CD4-positive, alpha-beta T cell treated with Interleukin-12 subunit alpha and Interleukin-12 subunit beta, for 1 hour (primary cell): ENCODE results near the gene ZNF860.

ENCODE experiments used
- DNase-seq: peaks from one replicate; pipeline ENCODE4 v3.0.0-alpha.2; 2020

The ZNF860 gene

DNA sequence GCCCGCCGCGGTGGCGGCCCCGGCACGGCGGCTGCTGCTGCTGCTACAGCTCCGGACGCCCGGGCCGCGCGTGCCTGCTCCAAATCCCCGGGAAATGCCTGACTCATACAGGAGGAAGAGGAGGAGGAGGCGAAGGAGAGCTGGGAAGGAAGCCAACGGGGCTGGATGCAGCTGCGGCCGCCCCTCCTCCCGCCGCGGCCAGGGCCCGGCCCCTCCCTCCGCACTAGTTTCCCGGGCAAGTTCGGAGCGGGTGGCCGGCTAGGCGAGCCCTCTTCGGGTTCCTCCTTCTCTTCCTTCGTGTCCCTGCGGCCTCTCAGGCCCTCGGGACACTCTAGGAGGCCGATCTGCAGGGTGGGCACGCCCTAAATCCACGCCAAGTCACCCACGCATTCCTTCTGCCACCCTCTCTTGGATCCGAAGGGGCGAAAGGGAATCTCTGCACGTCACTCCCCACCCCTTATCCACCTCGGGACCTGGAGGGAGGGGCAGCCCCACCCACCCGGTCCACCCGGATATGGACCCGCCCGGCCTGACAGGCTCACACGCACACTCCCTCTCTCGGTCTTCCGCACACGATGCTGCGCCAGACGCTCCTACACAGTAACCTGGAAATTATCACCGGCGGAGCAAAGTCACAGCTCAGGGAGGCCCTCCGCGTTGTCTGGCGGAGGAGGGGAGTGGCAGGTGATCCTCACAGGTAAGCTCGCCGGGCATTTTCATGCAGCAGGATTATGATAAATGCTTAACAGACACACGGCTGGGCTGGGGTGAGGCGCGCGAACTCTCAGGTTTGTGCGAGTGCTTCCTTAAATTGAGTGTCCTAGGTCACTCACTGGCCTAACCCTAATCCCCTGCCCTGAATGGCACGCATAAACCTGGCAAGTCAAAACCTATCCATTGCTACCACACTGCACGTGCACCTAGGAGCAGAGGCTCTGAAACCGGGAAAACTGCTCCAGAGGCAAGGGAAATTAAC lies at the start of gene ZNF860, which contains the start of gene OSBPL10:
TSS of gene ZNF860 (plus strand) at position 545 of the 976 bp plus-strand sequence. CDS start 7,330 bp downstream, outside the sequence.
TSS of gene OSBPL10 (minus strand) at position 57 of the 976 bp plus-strand sequence. CDS start 83 bp downstream, outside the sequence.
- no peak for DNase-seq

DNA sequence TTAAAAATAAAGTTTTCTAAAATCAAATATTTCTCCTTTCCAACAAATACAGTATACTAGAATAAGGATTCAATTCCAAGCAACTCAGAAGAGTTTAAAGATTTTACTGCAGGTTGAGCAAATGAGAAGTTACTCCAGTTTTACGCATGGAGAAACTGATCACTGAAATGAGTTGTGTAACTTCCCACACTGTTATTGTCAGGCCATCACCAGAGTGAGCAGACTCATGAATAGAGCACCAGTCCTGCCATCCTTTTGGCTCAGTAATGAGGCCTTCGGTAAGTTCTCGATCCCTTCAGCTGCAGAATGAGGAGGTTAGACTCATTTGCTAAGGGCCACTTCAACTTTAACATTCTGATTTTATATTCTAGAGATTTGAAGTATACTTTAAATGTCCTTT lies 48.6 kb upstream of the ZNF860 start:
- no peak for DNase-seq

DNA sequence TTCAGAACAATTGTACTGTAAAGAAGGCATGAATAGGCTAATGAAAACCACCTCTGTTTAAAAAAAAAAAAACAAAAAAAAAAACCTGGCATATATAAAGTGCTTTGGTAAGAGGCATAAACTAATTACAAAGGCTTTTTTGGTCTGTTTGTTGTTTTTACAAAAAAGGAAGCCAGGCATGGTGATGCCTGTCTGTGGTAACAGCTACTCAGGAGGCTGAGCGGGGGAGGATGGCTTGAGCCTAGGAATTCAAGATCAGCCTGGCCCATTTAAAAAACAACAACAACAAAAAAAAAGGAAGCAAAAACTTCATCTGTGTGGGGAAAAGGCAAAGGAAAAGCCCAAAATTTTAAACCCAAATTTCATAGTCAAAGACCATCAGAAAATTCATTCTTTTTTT lies 47.5 kb upstream of the ZNF860 start:
- DNase-seq = no peak

DNA sequence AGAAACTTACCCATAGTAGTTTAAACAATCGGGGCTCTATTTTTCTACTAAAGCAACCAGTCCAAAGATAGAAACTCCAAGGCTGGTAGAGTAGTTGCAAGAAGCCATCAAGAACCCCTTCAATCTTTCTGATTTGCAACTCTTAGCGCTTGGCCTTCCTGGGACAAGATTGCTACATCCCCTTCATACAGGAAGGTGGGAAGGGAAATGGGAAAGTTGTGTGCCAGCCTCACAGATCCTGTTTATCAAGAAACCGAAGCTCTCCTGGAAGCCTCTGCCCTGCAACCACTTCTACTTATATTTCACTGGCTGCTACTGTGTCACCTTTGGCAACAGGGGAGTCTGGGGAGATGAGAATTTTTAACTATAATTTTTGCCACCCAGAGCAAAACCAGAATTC lies 46.7 kb upstream of the ZNF860 start:
- DNase-seq = no peak

DNA sequence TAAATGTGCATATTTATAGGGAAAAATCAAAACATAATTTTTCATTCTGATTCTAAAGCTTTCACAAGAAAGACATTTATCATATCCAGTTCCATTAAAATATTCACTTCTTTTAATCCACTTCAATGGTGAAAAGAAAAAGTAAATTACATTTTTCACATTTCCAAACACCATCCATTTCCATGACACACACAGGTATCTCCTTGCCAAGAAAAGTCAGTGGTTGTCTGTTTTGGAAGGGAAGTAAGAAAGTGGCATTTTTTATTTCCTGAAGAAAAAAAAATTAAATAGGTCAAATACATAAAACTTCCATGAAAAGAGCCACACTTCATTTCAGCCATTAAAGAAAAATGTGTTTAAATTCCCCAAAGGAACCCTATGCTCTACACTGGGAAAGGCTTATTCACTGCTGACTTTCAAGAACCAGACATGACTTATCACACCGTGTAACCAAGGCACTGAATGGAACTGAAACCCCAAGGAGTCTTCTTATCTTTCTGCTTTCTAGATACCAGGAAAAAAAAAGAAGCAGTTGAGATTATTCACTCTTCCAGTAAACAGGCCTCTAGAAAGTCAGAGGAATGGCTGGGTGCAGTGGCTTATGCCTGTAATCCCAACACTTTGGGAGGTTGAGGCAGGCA lies 45.0 kb upstream of the ZNF860 start:
- no peak for DNase-seq

DNA sequence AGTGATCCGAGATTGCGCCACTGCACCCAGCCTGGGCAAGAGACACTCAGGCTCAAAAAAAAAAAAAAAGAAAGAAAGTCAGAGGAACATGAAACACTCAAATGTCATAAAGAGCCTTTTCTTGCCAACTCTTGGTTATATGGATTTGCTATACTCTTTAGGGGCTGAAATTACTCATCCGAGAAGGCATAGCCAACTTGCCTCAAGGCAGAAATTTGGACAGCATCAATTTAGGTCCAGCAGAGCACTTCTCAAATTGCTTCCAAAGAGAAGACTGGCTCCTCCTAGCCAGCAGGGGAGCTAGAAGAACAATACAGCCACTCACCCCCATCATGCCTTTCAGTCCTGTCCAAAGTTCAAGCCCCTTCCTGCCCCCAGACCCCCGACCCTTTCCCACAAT lies 44.3 kb upstream of the ZNF860 start:
- DNase-seq = no peak

DNA sequence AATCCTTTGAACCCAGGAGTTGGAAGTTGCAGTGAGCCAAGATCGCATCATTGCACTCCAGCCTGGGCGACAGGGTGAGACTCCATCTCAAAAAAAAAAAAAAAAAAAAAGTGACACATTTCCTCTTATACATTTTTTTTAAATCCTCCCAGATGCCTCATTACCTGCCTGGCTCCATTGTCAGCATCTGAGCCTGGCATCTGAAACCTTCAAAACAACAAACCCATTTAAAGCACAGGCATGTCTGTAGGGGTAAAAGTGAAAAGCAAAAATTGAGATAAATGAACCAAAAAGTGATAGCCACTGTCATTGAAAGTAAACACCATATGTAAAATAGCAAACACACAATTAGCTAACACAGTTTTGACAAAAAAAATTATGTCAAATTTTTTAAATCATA lies 39.1 kb upstream of the ZNF860 start:
- DNase-seq = no peak

DNA sequence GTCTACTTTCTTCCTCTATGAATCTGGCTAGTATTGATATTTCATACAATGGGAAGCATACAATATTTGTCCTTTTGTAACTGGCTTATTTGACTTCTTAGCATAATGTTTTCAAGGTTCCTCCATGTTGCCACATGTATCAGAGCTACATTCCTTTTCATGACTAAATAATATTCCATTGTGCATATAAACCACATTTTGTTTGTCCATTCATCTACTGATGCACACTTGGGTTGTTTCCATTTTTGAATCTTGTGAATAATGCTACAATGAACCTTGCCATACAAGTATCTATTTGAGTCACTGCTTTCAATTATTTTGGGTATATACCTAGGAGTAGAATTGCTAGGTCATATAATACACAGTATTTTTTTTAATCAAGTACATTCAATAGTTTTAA lies 38.5 kb upstream of the ZNF860 start:
- no peak for DNase-seq

DNA sequence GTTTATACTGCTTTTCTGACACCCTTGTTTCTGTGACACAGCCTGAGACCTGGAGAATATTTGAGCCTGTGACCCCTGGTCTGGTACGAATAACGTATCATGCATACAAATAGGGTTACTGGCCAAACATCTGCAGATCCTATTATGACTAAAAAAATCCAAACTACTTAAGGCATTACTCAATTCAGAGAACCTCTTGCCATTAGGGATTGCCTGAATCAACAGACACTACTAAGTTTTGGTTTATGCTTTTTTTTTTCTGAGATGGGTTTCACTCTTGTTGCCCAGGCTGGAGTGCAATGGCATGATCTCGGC lies 35.9 kb upstream of the ZNF860 start:
- no peak for DNase-seq

DNA sequence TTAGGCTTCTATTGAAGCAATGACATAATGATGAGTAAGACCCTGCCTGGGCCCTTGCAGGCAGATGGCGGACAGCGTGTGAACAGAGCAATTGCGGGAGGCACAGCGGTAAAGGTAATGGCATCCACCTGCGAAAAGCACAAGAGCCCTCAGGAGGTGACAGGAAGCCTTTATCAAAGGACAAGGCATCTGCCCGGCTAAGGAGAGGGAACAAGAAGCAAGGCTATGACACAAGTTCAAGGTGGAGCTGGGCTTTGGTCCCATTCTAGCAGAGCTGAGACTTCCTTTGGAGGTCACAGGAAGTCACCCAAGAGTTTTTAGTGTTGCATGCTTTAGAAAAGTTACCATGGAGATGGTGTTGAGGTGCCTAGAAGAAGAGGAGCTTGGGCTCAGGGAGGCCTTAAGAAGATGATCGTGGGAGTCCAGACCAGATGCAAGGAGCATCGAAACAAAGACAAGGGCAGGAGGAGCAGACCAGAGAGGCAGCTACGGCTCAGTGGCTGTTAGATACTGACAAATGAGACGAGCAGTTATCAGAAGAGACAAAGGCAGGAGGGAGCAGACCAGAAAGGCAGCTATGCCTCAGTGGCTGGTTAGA lies 35.0 kb upstream of the ZNF860 start:
- no peak for DNase-seq

DNA sequence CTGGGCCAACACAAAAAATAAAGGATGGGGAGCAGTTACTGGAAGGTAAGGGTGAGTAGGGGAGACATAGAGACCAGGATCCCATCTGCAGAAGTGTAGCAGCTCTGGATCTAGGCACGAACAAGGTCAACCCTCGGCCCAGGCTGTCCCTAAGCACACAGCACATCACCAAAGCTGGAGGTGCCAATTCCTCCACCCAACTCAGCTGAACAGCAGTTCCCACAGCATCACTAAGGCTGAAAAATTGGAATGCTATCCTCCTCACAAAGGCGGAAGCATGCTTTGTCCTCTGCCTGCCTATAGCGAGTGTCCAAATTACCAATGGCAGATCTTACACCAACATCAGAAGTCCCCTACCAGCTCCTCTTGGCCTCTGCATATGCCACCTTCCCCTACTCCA lies 34.4 kb upstream of the ZNF860 start:
- no peak for DNase-seq

DNA sequence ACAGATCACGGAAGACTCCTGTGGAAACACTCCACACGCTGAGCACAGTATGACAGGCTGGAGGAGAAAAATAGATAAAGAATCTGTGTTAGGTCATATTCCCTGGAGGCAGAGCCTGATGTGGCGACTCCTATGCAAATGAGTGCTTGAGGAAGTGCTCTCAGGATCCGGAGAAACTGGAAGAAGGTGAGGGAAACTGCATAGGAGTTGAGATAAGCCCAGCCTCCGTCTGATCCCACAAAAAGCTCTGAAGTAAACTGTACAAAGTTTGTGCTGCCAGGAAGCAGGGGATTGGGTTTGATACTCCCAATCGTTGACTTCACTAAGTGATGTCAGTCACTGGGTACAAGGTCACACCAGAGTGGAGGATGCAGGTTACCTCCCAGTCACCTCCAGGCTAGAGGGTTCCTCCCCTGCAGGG lies 33.9 kb upstream of the ZNF860 start:
- no peak for DNase-seq

DNA sequence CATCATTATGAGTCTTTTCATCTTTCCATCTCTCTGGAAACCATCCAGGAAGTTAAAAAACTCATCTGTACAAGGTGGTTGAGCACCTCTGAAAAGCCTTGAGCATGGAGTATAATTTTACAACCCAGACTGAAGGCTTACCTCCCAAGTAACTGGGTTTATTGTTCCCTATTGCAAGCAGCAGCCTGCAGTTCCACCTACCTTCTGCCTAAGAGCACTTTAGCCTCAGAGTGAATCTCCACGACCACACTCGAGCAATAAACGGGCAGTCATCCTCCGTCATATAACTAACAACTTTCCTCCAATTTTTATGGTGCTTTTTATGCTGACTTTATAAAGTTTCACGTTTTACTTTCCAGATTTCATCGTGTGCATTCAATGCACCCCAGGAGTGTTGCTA lies 33.3 kb upstream of the ZNF860 start:
- DNase-seq = no peak

DNA sequence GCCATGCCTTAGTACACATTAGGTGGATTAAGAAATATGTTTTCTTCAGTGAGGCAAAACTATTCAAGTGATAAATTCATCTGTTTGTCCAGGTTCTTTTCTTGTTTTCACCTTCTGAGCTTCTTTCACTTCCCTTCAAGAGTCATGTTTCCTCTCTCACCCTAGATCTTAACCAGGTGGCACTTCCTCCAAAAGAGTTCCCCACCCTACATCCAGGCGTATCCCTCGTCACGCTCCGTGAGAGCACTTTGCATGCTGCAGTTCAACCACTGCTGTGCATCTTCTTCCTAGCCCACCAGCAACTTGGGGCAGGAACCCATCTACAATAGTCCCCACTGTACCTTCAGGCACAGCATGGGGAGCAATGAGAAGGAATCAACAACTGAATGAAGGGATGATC lies 29.3 kb upstream of the ZNF860 start:
- DNase-seq = no peak

DNA sequence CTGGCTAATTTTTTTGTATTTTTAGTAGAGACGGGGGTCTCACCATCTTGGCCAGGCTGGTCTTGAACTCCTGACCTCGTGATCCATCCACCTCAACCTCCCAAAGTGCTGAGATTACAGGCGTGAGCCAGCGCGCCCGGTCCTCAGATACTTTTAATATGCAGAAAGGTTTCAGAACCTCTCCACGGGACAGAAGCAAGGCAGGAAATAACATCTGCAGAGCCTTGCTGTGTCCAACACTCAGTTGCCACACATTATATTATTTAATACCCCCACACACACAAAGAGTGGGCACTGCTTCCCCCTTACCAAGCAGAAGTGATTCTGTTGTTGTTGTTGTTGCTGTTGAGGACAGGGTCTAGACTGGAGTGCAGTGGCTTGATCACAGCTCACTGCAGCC lies 28.5 kb upstream of the ZNF860 start:
- no peak for DNase-seq

DNA sequence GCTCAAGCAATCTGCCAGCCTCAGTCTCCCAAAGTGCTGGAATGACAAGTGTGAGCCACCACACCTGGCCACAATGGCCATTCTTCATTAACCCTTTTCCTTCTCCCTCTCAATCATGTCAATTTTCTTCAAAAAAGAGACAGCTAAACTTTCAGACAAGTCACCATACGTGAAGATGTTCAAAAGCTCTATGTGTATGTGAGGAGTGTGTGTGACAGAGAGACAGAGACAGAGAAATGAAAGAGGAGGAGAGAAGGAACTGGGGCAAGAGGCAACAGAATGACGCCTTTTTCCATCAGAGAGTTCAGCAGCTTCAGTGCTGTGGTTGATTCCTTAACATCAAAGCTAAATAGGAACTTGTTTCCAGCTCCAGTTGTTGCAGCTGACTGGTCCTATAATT lies 27.9 kb upstream of the ZNF860 start:
- DNase-seq = no peak

DNA sequence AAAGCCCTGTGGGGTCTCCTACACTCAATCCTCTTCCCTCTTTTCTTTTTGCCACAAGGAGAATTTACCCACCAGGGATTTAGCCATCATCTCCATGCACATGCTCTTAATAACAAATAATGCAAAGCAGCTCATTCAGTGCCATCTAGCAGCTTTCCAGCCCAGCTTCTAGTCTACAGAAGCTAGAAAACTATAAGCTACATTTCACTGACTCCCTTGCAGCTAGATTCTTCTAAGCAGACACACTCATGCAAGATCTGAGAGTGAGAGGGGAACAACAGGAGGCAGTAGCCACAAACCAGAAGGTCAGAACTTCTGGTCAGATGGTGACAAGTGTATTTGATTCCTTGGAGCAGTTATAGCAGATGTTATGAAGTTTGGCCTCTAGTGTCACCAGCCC lies 26.0 kb upstream of the ZNF860 start:
- DNase-seq = no peak

DNA sequence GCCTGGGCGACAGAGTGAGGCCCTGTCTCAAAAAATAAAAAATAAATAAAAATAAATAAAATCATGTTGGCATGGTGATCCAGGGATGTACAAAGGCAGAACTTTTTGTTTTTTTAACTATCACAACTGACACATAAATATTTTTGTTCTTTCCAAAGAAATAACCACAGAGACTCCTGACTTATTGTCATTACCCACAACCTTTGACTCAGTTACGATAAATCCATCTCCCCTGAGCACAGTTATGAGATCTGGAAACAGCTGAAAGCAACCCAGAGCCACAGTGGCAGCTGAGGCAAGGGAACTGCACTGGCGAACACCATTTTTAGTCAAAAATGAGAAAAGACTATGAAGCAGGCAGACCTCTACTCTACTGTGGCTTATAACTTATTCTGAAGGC lies 24.4 kb upstream of the ZNF860 start:
- DNase-seq = no peak

DNA sequence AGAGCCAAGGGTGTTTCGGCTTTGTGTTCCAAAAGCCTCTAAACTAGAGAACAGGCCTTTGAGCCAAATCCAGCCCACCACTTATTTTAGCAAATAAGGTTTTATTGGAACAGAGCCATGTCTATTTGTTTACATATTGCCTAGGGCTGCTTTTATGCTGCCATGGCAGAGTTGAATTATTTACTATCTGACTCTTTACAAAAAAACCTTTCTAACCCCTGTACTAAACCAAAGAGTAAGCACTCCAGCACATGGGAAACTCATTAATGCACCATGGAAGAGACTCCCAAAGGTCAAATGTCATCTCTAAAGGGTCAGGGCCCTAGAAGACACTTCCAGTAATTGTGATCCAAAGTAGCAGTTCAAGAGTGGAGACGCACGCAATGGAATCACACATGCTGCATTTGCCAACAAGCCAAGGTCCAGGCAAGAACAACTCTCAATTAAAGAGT lies 22.8 kb upstream of the ZNF860 start:
- no peak for DNase-seq

DNA sequence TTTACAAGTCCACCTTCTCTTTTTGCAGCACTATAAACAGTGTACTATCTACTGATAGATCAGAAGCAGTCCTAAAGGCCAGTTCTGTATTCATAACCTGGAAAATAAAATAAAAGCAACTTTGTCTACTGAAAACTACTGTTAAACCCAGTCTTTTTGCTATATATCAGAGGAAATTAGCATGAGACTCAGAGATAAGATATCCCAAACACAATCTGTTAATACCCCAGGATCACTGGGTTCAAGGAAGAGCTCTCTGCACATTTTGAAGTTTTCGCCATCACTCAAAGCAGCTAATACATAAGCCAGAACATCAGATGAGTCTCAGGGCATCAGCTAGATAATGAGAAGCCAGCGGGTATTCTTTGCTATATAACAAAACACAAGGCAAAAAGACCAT lies 22.3 kb upstream of the ZNF860 start:
- DNase-seq = no peak

DNA sequence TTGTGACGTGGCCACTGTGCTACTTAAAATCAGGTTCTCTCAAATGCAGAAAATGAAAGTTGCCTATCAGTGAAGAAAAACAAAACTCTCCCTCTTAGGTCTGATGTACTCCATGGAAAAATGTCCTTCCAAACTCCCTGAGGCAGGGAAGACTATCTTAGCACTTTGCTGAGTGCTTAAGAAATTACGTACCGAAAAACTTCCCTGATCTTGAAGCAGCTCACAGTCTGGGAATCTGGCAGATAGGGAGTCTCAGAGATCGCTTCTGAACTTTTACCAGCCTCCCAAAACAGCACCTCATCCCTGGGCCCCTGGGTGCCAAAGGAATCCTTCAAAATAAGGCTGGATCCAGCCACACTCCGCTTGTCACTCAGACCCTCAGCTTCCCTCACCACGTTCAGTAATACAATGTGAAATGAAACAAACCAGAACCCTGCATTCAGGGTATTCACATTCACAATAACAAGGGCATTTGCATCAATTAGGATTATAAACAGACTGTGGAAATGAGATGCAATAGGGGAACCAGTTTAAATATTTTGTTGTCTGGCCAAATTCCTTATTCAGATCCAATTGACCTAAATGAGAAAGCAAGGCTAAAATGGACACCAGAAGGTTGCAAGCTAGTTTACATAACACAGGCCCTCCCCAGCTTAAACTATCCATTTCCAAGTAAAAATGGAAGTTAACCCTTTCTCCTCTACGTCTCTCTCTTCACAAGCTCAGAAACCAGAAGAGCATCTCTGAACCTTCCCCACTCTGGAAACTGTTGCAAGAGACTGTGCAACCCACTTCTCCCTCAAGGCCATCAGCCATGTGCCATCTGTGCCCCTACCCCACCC lies 21.4 kb upstream of the ZNF860 start:
- no peak for DNase-seq

DNA sequence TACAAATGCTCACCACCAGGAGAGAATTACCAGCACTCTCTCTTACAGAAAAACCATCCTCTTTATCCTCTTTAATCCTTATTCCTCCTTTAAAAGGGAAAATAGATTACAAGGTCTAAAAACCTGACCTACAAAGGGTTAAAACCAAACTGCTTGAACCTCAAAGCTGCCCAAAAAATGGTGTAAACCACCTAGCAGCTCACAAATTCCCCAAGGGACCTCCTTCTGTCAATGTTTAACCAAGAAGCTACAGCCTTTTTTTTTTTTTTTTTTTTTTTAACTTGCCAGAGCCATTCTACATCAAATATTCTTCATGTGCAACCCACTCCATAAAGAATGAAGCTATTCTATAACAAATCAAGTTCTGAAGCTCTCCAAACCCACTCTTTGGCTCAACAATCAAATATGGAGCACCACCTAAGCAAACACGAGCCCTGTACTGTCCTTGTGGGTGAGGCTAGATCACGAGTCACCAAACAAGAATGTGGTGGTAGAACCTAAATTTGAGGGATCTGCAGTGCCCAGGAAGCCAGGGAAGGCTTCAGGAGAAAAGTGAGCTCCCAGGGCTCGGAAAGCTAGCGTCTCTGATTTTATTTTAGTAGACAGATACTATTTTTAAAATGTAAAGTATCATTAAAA lies 20.6 kb upstream of the ZNF860 start:
- DNase-seq = no peak
